Fibroblast of mammary gland (primary cell): ENCODE results near the gene OSGIN1.

Experiments used
- DNase-seq: peaks from one replicate; pipeline ENCODE4 v3.0.0-alpha.2; 2010; ENCODE audit warnings: low read depth
- H3K4me3 ChIP-seq: 2 replicates; pipeline ENCODE4 v1.5.1; 2011; ENCODE audit warnings: low read depth, mild to moderate bottlenecking, low read length, moderate library complexity; ENCODE audit not compliant: control insufficient read depth
- CTCF ChIP-seq: conservative IDR thresholded peaks from 2 replicates; pipeline ENCODE4 v1.5.1; 2011; ENCODE audit warnings: low read depth, low read length, inconsistent platforms; ENCODE audit not compliant: control insufficient read depth, insufficient read depth

OSGIN1 gene

GRCh38 chr16:83952940-83953795, at the start of gene OSGIN1:
Gene OSGIN1 (plus strand): TSS chr16:83953240. CDS start chr16:83957672, 4,432 bp downstream.
- peak; percentile 92 for DNase-seq
- TF ChIP-seq CTCF = no peak
- H3K4me3 ChIP-seq = peak within 1 kb of the TSS; percentile 73

GRCh38 chr16:83903751-83904150, 49.3 kb upstream of the OSGIN1 start:
- H3K4me3 ChIP-seq = no peak overlapping the region
- TF ChIP-seq CTCF = no peak
- DNase-seq = peak; percentile 73

GRCh38 chr16:83906683-83907082, 46.4 kb upstream of the OSGIN1 start:
- H3K4me3 ChIP-seq = no peak overlapping the region
- peak; percentile 9 for DNase-seq
- TF ChIP-seq CTCF = no peak

GRCh38 chr16:83907111-83907510, 45.9 kb upstream of the OSGIN1 start:
- TF ChIP-seq CTCF = no peak
- no peak for DNase-seq
- no peak overlapping the region for H3K4me3 ChIP-seq

- no peak for TF ChIP-seq CTCF
- DNase-seq = no peak
- no peak overlapping the region for H3K4me3 ChIP-seq
Observed at GRCh38 chr16:83907631-83908250, 45.3 kb upstream of the OSGIN1 start.

GRCh38 chr16:83908798-83909197, 44.2 kb upstream of the OSGIN1 start:
- no peak for TF ChIP-seq CTCF
- DNase-seq = no peak
- no peak overlapping the region for H3K4me3 ChIP-seq
